ENCODE measurements around the gene KRT3.

- TF ChIP-seq, protein P1, sequence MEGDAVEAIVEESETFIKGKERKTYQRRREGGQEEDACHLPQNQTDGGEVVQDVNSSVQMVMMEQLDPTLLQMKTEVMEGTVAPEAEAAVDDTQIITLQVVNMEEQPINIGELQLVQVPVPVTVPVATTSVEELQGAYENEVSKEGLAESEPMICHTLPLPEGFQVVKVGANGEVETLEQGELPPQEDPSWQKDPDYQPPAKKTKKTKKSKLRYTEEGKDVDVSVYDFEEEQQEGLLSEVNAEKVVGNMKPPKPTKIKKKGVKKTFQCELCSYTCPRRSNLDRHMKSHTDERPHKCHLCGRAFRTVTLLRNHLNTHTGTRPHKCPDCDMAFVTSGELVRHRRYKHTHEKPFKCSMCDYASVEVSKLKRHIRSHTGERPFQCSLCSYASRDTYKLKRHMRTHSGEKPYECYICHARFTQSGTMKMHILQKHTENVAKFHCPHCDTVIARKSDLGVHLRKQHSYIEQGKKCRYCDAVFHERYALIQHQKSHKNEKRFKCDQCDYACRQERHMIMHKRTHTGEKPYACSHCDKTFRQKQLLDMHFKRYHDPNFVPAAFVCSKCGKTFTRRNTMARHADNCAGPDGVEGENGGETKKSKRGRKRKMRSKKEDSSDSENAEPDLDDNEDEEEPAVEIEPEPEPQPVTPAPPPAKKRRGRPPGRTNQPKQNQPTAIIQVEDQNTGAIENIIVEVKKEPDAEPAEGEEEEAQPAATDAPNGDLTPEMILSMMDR (IDR thresholded peaks at IDR 0.05) = no peak
- TF ChIP-seq POLR2A (IDR thresholded peaks at IDR 0.05; ENCODE audit: low read depth) (no peak), POLR2AphosphoS5 (IDR thresholded peaks at IDR 0.05) (no peak), EP300 (IDR thresholded peaks at IDR 0.05) (no peak)
These were observed 42.1 kb upstream of the KRT3 start for GRCh38 chr12:52837781-52838608.
